NCI-H2107 treated with DMSO at 0.1 percent for 48 hours (cell line): ENCODE measurements around the gene CSRP1.
"Not testable (repeated sequence)": the region's sequence is repeated elsewhere in the genome, so short reads cannot be mapped to it uniquely, and the experiment has no call there.

Experiments
- DNase-seq: peaks from one replicate; lab custom pipeline; 2025; ENCODE audit not compliant: unreplicated experiment; lab: John Stamatoyannopoulos, UW

Gene CSRP1

DNA sequence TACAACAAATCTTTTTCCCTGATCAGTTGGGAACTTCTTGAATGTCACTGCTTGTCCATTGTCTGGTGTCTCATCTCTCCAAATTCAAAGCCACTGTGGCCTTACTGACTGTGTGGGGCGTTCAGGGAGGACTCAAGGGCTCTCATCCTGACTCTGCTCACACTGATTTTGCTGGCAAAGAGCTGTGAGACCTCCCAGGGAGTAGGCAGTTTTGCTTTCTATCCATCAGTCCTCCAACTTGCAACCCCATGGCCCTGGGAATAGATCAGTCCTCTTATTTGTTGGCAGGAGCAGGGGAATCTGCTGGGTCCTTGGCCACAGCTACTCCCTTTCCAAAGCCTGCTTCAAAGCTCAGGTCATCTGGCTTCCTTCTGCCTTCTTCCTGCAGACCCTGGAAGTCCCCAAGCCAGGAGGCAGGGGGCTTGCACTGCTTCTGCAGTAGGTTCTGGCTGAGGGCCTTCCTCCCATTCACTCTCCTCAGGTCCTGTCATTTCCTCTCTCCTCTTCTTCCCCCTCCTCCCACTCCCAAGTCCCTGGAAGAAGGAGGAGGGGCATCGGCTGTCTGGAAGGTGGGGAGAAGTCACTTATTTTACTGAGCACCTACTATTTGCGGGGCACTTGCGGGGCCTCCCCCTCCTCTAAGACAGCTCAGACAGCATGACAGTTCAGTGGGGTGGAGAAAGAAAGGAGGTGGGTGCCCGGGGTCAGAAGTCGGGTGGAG, 31.1 kb upstream of the CSRP1 start:
- DNase-seq, result no peak

DNA sequence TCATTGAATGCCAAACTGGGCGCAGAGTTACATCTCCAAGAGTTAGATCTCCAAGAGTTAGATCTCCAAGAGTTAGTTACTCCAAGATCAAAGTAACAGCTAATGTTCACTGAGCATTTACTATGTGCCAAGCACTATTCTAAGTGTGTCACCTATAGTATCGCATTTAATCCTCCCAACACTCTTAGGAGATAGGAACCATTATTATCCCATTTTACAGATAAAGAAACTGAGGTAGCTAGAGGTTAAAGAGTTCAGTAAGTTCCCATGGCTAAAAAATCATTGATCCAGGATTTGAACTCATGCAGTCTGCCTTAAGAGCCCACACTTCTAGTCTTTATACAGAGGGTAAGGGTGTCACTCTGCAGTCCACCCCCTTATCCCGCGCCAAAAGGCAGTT, 30.5 kb upstream of the CSRP1 start:
- DNase-seq, result no peak

DNA sequence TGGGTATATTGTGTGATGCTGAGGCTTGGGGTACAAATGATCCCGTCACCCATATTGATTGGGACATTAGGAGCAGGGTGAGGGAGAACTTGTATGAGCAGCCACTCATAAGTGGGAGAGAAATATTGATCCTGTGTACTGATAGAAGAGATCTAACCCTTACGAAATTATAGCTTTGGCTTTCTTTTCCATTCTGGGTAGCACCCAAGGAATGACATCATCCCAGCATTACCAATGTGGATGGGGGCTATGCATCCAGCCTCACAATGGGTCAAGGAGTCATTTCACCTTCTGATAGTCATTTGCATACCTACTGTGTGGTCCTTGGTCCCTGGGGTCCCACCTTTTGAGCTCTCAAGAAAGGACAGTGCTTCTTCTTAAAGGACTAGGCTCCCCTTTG, 30.1 kb upstream of the CSRP1 start:
- no peak for DNase-seq

DNA sequence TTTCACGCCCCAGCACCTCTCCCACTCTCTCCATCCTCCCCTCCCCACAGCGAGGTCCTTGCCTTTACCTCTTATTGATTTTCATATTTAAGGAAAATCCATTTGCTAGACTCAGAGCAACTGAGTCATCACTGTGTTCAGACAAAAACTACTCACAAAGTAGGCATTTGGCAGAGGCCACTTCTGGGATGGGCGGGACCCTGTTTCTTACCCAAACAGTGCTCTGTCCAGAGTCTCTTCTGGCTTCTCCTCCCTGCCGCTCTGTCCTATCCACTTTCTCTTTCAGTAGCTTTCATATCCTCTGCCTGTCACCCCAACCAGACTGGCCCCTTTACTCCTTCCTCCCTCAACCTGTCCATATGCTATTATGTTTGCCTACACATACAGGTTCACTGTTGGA, 29.6 kb upstream of the CSRP1 start:
- DNase-seq, result no peak

DNA sequence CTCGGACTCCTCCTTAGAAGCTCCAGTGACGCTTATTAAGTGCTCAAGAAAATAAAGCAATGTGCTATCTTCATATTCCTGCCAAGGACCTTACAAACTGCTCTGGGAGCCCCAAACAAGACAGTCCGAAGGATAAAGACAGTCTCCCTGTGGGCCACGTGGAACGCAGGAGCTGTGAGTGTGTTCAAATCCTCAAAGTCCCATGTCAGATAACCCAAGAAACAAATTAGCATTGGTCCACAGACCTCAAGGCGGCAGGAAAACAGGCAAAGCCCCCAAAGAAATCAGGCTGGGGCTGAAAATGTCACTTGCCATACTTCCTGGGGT, 29.0 kb upstream of the CSRP1 start:
- no peak for DNase-seq

DNA sequence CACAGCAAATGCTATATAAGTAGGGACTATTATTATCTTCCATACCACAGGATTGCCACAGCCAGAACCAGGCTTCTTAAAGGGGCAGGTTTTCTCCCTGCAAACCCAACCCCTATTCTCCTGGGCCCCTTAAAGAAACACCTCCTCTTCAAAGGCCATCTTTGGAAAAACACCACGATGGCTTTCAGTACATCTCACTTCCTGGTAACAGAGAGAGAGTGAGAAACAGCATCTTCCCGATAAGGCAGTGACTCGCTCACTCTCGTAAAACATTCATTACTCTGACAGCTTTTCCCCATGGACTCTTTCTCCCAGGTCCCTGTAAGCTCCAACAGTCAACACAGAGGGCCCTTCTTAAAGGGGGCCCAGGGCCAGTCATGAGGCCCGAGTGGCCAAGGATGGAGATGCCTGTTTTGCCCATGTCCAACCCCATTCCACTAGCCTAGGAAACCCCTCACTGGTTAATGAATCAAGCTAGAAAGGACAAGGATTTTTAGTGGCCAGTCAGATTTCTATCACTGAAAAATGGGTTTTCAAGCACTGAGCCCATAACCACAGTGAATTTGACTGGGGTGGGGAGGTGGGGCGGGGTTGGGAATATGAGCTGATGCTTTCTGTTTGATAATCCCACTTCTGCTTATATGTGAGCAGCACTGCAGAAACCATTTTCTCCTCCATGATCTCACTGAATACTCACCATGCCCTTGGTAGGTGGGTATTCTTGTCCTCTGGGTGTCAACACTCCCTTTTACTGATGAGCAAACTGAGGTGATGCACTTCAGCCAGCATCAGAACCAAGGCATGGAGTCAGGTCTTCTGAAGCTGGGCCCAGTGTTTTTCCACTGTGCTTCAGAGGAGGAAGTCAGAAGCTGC, 28.4 kb upstream of the CSRP1 start:
- DNase-seq, result no peak

DNA sequence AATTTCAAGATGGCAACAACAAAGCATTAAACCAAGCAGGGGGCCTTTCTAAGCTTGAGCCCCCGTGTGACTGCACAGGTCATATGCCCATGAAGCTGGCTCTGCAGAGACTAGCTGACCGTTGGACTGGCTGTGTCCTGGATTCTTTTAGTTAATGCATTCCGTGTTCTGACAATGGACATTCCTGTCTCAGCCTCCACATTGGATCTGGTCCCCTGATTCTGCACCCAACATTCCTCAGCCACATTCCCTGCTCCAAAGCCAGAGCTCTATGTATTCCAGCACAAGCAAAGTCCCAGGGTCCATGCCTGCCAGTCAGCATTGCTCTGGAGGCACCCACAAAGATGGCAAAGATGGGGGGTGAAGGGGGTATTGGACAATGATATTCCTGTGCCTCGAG, 26.9 kb upstream of the CSRP1 start:
- no peak for DNase-seq

DNA sequence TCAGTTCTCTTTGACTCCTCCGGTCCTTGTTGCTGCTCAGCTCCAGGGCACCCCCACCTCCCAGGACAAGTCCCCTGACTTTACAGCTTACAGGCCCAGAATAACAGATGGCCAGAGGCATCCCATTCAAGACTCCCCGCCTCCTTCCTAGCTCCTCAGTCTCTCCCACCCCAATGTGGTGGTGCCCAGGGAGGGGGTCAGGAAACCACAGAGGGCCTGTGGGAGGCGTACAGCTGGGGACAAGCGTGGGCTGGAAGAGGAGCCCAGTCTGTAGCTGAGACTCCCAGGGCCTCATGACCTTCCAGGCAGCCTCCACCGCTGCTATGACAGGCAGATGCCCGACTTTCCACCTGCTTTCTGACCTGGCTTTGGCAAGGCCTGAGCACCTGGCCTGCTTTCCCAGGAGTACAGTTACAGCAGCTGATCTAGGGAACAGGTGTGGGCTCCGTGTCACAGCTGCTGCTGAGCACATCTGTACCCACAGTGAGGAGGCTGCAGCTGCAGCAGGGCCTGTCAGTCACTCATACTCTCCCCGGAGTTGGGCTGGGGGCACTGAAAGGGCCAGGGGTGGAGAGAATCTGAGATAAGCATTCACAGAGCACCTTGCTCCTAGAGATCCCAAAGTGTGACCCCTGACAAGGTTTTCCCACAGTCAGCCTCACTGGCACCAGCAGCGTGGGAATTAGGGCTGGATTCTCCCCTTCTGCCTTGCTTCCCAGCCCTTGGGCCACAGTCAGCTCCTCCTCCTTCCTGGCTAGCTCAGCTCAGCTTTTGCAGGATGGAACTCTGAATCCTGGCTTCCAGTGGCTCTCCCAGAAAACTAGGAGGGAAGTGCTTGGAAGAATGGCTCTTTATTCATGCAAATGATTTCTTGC, 24.9 kb upstream of the CSRP1 start:
- peak; percentile 80 for DNase-seq

DNA sequence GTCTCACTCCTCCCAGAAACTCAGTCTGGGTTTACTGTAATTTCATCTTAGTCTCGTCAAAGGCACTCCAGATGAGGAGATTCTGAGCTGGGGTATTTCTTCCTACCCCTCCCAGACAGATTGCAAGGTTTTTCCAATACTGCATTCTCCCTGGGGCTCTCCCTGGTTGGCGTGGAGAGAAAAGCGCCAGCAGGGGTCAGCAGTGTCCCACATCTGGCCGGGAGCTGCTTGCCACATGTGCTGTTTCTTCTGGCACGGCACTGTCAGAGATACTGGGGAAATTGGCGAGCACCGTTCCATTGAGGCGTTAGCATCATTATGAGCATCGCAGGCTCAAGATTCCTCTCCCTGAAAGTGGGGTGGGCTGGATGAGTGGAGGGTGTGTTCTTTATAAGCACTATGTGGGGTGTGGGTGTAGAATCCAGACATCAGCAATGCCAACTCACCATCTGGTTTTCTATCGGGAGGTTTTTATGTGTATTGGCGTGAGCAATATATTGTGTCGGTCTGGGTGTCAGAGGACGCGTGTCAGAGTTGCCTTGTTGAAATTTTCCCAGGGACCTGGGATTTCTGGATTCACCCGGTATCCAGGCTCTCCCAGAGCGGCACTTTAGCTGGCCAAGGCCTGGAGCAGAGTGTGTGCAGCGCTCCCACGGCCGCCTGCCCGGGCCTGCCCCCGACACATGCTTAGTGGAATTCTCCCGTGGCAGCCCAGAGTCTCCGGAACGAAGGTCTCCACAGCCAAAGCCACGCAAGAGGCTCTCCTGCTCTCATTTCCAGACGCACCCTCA, 24.0 kb upstream of the CSRP1 start:
- DNase-seq, result peak; percentile 86

DNA sequence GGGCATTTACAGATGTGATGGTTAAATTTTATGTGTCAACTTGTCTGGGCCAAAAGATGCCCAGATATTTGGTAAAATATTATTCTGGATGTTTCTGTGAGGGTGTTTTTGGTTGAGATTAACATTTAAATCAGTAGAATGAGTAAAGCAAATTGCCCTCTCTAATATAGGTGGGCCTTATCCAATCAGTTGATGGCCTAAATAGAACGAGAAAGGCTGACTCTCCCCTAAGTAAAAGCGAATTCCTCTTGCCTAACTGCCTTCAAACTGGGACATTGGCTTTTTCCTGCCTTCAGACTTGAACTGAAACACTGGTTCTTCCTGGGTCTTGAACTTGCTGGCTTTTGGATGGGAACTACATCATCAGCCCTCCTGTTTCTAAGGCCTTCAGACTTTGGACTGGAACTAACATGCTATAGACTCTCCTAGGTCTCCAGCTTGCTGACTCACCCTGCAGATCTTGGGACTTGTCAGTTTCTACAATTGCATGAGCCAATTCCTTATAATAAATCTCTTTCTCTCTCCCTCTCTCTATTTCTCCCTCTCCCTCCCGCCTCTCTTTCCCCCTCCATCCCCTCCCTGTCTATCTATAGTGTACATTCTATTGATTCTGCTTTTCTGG, 21.8 kb upstream of the CSRP1 start:
- no peak for DNase-seq

DNA sequence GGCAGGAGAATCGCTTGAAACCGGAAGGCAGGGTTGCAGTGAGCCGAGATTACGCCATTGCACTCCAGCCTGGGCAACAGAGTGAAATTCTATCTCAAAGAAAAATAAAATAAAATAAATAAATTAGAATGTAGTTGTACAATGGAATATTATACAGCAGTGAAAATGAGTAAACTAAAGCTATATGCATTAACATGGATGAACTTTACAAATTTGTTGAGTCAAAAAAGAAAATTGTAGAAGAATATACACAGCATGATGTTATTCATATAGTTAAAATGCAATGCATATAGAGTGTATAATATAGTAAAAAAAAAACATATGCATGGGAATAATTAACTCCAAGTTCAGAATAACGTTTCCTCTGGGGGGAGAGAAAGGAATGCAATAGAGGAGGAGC, 21.0 kb upstream of the CSRP1 start:
- no peak for DNase-seq

DNA sequence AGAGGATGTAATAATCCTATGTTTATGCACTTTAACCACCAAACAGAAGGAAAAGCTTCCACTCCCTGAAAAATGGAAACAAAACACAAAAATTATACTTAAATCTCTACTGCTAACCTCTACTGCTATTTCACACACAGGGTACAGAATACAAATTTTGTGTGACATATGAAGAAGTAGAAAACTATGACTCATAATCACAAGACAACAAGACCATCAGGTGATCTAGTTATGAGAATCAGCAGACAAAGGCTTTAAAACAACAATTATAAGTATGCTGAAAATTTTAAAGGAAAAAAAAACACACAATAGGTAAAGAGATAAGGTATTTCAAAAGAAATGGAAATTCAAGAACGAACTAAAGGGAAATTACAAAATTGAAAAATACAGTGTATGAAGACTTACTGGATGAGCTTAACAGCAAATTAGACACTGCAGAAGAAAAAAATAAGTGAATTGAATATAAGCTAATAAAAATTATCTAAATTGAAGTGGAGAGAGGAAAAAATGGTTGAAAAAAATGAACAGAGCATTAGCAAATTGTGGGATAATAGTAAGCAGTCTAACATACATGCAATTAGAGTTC, 18.4 kb upstream of the CSRP1 start:
- DNase-seq, result no peak

DNA sequence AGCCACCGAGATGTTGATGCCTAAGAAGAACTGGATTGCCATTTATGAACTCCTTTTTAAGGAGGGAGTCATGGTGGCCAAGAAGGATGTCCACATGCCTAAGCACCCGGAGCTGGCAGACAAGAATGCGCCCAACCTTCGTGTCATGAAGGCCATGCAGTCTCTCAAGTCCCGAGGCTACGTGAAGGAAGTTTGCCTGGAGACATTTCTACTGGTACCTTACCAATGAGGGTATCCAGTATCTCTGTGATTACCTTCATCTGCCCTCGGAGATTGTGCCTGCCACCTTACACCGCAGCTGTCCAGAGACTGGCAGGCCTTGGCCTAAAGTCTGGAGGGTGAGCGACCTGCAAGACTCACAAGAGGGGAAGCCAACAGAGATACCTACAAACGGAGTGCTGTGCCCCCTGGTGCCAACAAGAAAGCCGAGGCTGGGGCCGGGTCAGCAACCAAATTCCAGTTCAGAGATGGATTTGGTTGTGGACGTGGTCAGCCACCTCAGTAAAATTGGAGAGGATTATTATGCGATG, 13.2 kb upstream of the CSRP1 start:
- not testable (repeated sequence) for DNase-seq

DNA sequence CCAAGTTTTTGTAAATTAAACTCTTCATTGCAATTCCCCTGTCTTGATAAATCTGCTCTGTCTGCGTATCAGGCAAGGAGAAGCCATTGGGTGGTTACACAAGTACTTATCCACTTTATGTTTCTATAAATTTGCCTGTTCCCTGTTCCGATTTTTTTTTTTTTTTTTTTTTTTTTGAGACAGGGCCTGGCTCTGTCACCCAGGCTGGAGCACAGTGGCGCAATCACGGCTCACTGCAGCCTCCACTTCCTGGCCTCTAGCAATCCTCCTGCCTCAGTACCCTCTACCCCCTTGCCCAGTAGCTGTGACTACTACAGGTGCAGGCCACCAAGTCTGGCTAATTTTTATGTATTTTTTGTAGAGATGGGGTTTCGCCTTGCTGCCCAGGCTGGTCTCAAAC, 11.1 kb upstream of the CSRP1 start:
- DNase-seq, result no peak

DNA sequence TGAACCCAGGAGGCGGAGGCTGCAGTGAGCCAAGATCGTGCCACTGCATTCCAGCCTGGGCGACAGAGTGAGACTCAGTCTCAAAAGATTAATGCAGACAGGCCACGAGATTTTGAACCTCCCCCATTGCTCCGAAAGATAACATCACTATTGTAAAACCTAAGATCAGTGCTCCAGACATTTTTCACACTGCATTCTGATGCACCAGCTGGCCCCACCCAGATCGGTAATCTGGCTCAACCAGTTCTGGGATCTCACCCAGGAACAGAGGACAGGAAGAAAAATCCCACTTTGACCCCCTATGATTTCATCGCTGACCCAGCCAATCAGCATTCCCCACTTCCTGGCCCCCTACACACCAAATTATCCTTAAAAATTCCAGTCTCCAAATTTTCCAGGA, 10.7 kb upstream of the CSRP1 start:
- DNase-seq, result no peak

DNA sequence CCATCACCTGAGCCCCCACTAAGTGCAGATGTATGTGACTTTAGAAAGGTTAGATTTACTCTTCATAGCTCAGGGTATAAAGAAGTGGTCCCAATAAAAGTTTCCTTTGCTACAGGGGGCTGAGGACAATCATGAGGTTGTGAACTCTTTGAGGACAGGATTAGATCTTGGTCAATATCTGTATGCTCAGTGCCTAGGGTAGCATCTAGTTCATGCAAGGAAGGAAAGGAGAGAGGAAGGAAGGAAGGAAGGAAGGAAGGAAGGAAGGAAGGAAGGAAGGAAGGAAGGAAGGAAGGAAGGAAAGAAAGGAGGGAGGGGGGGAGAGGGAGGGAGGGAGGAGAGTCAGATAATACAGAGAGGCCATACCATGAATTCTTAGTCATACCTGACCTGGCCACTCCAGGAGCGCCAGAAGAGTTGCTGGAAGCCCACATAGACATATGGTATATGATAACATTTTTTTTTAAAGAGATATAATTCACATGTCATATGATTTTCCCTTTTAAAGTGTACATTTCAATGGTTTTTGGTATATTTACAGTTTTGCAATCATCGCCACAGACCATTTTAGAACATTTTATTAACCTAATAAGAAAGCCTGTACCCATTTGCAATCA, 9.7 kb upstream of the CSRP1 start:
- no peak for DNase-seq

DNA sequence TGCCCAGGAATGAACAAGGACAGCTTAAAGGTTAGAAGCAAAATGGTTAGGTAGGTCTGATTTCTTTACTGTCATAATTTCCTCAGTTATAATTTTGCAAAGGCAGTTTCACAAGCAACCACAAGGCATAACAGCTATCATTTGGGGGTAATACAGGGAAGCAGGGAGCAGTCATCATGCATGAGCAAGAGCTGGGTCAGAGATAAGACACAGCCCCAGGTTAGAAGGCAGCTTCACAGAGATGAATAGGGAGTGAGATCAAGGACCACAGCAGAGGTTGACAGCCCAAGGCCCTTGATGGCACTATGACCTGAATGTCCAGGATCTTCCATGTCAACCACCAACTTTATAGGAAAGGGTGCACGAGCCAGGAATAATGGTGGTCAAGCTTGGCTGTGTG, 9.0 kb upstream of the CSRP1 start:
- DNase-seq, result no peak

DNA sequence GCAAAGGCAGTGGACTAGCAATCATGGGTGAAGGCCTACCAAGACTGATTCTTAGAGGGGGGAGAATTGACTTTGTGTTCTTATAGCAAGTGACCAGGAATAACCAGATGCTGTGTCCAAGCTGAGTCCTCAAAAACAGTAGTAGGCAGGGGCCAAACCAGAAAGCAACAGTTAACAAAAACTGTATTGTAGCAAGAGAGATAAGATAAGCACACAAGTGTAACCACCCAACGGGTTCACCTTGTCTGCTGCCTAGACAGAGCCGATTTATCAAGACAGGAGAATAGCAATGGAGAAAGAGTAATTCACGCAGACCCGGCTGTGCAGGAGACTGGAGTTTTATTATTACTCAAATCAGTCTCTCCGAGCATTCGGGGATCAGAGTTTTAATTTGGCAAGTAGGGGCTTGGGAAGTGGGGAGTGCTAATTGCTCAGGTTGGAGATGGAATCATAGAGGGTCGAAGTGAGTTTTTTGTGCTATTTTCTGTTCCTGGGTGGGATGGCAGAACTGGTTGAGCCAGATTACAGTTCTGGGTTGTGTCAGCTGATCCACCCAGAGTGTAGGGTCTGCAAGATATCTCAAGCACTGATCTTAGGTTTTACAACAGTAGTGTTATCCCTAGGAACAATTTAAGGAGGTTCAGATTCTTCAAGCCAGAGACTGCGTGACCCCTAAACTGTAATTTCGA, 8.3 kb upstream of the CSRP1 start:
- DNase-seq, result no peak

DNA sequence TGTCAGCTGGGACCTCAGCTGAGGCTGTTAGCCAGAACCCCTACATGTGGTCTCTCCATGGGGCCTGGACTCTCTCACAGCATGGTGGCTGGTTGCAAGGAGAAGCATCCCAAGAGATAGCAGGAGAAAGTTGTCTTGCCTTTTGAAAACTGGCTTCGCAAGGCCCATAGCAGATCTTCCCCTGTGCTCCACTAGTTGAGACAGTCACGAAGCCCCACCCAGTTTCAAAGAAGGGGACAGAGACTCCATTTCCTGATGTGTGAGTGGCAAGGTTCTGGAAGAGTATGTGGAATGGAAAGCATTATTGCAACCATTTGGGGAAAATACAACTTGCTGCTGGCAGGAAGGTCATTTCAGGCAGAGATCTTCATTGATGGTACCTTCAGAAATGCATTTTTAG, 7.5 kb upstream of the CSRP1 start:
- DNase-seq, result no peak
